DOHH2 (cell line): ENCODE results near the gene SLC4A3.

Source experiments
- H3F3A ChIP-seq: fragments of 200-600 bp; sonication (generic), shearing (Covaris generic); 2 replicates; pipeline ENCODE4 v1.6.0; 2016; ENCODE audit warnings: antibody characterized with exemption, mild to moderate bottlenecking; ENCODE audit not compliant: control insufficient read depth, insufficient read depth
- H3K27ac ChIP-seq: fragments of 200-600 bp; sonication (generic); 2 replicates; pipeline ENCODE4 v1.5.1; 2014; ENCODE audit warnings: low read depth, mild to moderate bottlenecking, low read length, moderate library complexity
- H3K27me3 ChIP-seq: fragments of 200-600 bp; sonication (generic); 2 replicates; pipeline ENCODE4 v1.6.1; 2014; ENCODE audit warnings: mild to moderate bottlenecking, low read length, mixed read lengths; ENCODE audit not compliant: control insufficient read depth
- H3K36me3 ChIP-seq: fragments of 200-600 bp; sonication (generic); 2 replicates; pipeline ENCODE4 v1.6.1; 2014; ENCODE audit warnings: mild to moderate bottlenecking, low read length, moderate library complexity, mixed read lengths; ENCODE audit not compliant: control insufficient read depth
- H3K4me1 ChIP-seq: fragments of 200-600 bp; sonication (generic); 2 replicates; pipeline ENCODE4 v1.6.1; 2014; ENCODE audit warnings: mild to moderate bottlenecking, low read length, mixed read lengths; ENCODE audit not compliant: control insufficient read depth
- H3K4me2 ChIP-seq: fragments of 200-600 bp; sonication (generic); 2 replicates; pipeline ENCODE4 v1.6.0; 2014; ENCODE audit warnings: mild to moderate bottlenecking, low read length, moderate library complexity
- H3K4me3 ChIP-seq: fragments of 200-600 bp; sonication (generic); 2 replicates; pipeline ENCODE4 v1.5.1; 2014; ENCODE audit warnings: mild to moderate bottlenecking, low read length, mixed read lengths
- H3K79me2 ChIP-seq: fragments of 200-600 bp; sonication (generic); 2 replicates; pipeline ENCODE4 v1.6.1; 2014; ENCODE audit warnings: mild to moderate bottlenecking, low read length, mixed read lengths; ENCODE audit not compliant: control insufficient read depth
- H3K9me2 ChIP-seq: fragments of 200-600 bp; sonication (generic); replicated peaks from 2 replicates; pipeline ENCODE4 v1.6.1; 2014; ENCODE audit warnings: mild to moderate bottlenecking, low read length, mixed read lengths; ENCODE audit not compliant: control insufficient read depth
- H3K9me3 ChIP-seq: fragments of 200-600 bp; sonication (generic); 2 replicates; pipeline ENCODE4 v1.6.1; 2014; ENCODE audit warnings: antibody characterized with exemption, low read length, mixed read lengths; ENCODE audit not compliant: control insufficient read depth, insufficient read depth
- H4K20me1 ChIP-seq: fragments of 200-600 bp; sonication (generic); 2 replicates; pipeline ENCODE4 v1.6.0; 2014; ENCODE audit warnings: low read depth, mild to moderate bottlenecking, antibody characterized with exemption, low read length, moderate library complexity; ENCODE audit not compliant: control insufficient read depth, insufficient read depth
- EZH2phosphoT487 ChIP-seq: fragments of 200-600 bp; sonication (generic); IDR thresholded peaks from 2 replicates; pipeline ENCODE4 v1.6.1; 2017; ENCODE audit warnings: borderline replicate concordance, mild to moderate bottlenecking, antibody characterized with exemption, low read length, moderate library complexity, mixed read lengths
- TF ChIP-seq, protein P1 (sequence below): fragments of 200-600 bp; sonication (generic); IDR thresholded peaks from one replicate; pipeline ENCODE4 v1.5.1; 2014; ENCODE audit warnings: antibody characterized with exemption, mild to moderate bottlenecking, low read depth, low read length; ENCODE audit not compliant: poor library complexity, severe bottlenecking

Gene SLC4A3

DNA sequence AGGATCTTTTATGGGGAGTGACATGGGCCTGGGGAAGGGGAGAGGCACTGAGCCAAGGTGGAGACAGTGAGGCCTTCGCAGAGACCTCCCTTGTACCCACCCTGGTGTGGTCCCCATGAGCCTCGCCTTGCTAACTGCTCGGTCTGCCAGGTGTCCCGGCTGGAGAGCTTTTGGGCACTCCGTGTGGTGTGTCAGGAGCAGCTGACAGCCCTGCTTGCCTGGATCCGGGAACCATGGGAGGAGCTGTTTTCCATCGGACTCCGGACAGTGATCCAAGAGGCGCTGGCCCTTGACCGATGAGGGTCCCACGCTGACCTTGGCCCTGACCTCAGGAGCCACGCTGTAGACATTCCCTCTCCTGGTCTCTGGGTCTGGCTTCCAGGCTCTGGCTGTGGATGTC lies 11.5 kb upstream of the SLC4A3 start:
- Histone ChIP-seq H4K20me1 (no peaks in the 10 kb centered on the region), H3F3A (no peaks in the 10 kb centered on the region), H3K27ac (no peak overlapping the region), H3K36me3 (no peaks in the 10 kb centered on the region), H3K27me3 (no peaks in the 10 kb centered on the region; the same call in 1 of the 2 replicates), H3K9me3 (no peaks in the 10 kb centered on the region), H3K9me2 (no peaks in the 10 kb centered on the region), H3K4me2 (no peak overlapping the region), H3K4me3 (no peak overlapping the region), H3K79me2 (no peaks in the 10 kb centered on the region), H3K4me1 (no peaks in the 10 kb centered on the region)
- no peak for TF ChIP-seq EZH2phosphoT487
- TF ChIP-seq, protein P1, sequence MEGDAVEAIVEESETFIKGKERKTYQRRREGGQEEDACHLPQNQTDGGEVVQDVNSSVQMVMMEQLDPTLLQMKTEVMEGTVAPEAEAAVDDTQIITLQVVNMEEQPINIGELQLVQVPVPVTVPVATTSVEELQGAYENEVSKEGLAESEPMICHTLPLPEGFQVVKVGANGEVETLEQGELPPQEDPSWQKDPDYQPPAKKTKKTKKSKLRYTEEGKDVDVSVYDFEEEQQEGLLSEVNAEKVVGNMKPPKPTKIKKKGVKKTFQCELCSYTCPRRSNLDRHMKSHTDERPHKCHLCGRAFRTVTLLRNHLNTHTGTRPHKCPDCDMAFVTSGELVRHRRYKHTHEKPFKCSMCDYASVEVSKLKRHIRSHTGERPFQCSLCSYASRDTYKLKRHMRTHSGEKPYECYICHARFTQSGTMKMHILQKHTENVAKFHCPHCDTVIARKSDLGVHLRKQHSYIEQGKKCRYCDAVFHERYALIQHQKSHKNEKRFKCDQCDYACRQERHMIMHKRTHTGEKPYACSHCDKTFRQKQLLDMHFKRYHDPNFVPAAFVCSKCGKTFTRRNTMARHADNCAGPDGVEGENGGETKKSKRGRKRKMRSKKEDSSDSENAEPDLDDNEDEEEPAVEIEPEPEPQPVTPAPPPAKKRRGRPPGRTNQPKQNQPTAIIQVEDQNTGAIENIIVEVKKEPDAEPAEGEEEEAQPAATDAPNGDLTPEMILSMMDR, result no peak

DNA sequence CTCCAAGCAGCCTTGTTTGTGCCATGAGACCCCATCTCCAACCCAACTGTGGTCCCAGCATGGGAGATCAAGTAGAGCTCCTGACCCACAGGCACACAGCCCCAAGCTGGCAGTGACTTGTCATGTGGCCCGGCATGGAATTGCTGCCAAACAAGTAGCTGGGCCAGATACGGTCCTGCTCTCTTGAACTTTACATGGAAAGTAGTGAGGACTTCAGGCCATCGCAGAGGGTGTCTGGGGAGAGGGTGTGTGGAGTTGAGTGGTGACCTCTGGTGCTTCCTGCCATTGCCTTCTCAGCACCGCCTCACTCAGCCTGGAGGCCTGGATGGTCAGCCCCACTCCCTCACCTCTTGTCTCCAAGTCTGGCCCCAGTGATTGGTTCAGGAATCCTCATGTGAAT lies 10.9 kb upstream of the SLC4A3 start:
- no peaks in the 10 kb centered on the region for H3K79me2 ChIP-seq
- TF ChIP-seq EZH2phosphoT487, result no peak
- TF ChIP-seq, protein P1, result no peak
- H3K27me3 ChIP-seq, result no peaks in the 10 kb centered on the region; the same call in 1 of the 2 replicates
- no peaks in the 10 kb centered on the region for H3K9me2 ChIP-seq
- no peaks in the 10 kb centered on the region for H3F3A ChIP-seq
- H3K4me3 ChIP-seq, result no peak overlapping the region
- H4K20me1 ChIP-seq, result no peaks in the 10 kb centered on the region
- H3K9me3 ChIP-seq, result no peaks in the 10 kb centered on the region
- no peak overlapping the region for H3K27ac ChIP-seq
- H3K36me3 ChIP-seq, result no peaks in the 10 kb centered on the region
- no peaks in the 10 kb centered on the region for H3K4me1 ChIP-seq
- H3K4me2 ChIP-seq, result no peak overlapping the region

DNA sequence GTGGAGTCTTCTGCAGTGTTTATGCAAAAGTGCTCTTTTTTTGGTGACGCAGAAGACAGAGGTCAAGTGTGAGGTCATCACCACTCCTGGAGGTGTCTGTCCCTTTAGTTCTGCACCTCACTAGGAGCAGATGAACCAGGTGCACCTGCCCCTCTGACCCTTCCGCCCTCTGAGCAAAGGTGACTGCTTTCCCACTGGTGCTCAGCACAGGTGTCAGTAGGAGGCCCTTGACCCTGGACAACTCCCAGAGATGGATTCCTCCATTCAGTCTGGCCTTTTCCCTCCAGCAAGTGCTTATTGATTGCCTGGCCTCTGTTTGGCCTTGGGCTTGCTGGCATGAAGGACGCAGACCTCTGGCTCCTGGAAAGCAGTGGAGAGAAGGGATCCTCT lies 8.7 kb upstream of the SLC4A3 start:
- no peak overlapping the region for H3K4me3 ChIP-seq
- no peak for TF ChIP-seq EZH2phosphoT487
- TF ChIP-seq, protein P1, result no peak
- H4K20me1 ChIP-seq, result no peaks in the 10 kb centered on the region
- no peaks in the 10 kb centered on the region for H3K9me3 ChIP-seq
- no peaks in the 10 kb centered on the region for H3F3A ChIP-seq
- no peaks in the 10 kb centered on the region for H3K36me3 ChIP-seq
- H3K4me2 ChIP-seq, result no peak overlapping the region
- peaks cover 9% of the 10 kb centered on the region for H3K27me3 ChIP-seq
- H3K79me2 ChIP-seq, result no peaks in the 10 kb centered on the region
- no peaks in the 10 kb centered on the region for H3K4me1 ChIP-seq
- H3K9me2 ChIP-seq, result no peaks in the 10 kb centered on the region
- no peak overlapping the region for H3K27ac ChIP-seq

DNA sequence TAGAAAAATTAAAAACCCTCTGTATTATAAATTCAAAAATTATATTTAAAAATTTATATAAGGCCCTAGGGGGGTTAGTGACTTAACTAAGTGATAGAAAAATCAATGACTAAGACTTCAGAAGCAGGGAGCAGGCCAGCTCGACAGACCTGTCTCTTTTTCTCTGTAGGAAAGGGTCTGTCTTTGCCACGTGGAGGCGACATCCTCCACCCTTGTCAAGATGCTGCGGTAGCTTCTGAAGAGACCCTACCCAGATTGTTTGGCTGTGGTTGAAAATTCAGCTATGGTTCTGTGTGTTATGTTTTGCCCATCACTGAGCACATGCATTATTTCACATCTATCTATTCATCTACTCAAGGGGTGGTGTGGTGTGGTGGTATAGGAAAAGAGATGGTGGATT lies 8.2 kb upstream of the SLC4A3 start:
- TF ChIP-seq EZH2phosphoT487, result no peak
- TF ChIP-seq, protein P1, result no peak
- no peaks in the 10 kb centered on the region for H3K4me1 ChIP-seq
- no peaks in the 10 kb centered on the region for H3K9me2 ChIP-seq

More for the DNA sequence above, 8.2 kb upstream of the SLC4A3 start:
- no peak overlapping the region for H3K4me2 ChIP-seq
- peaks cover 12% of the 10 kb centered on the region for H3K27me3 ChIP-seq
- no peak overlapping the region for H3K27ac ChIP-seq
- H4K20me1 ChIP-seq, result no peaks in the 10 kb centered on the region
- H3K4me3 ChIP-seq, result no peak overlapping the region
- no peaks in the 10 kb centered on the region for H3F3A ChIP-seq
- H3K79me2 ChIP-seq, result no peaks in the 10 kb centered on the region
- no peaks in the 10 kb centered on the region for H3K36me3 ChIP-seq
- H3K9me3 ChIP-seq, result no peaks in the 10 kb centered on the region
